OCI-LY7 (cell line): ENCODE data around the gene VPS4B. TPM values are rescaled to one million over a fixed set of nuclear protein-coding genes. Genes with fewer than 3 reads are reported as not detected.

Source experiments
- BruUV-seq: library from RNA; stranded (reverse); fragments of 400-500 nt; replicated peaks from 2 replicates; lab custom pipeline; 2021; lab: Mats Ljungman, UMichigan
- CTCF ChIA-PET: fragments of 300-600 bp; sonication (Branson Sonifier 250); formaldehyde crosslinking; loops from one replicate; lab custom pipeline; 2022; ENCODE audit warnings: antibody characterized with exemption; ENCODE audit not compliant: unreplicated experiment; lab: Charles Lee
- POLR2A ChIA-PET: fragments of 300-600 bp; sonication (Branson Sonifier 250); formaldehyde crosslinking; loops from one replicate; lab custom pipeline; 2022; ENCODE audit warnings: antibody characterized with exemption; lab: Charles Lee
- DNase-seq: peaks from one replicate; pipeline ENCODE4 v3.0.0-alpha.2; 2015; ENCODE audit warnings: low spot score
- H2AFZ ChIP-seq: fragments of 200-600 bp; sonication (generic), shearing (Covaris generic); 2 replicates; pipeline ENCODE4 v1.6.1; 2014; ENCODE audit warnings: mild to moderate bottlenecking, antibody characterized with exemption, low read length, moderate library complexity
- H3K27ac ChIP-seq: fragments of 200-600 bp; sonication (generic); 2 replicates; pipeline ENCODE4 v1.5.1; 2014; ENCODE audit warnings: mixed run types, low read depth, mild to moderate bottlenecking, moderate library complexity, low read length, inconsistent platforms; ENCODE audit not compliant: poor library complexity, severe bottlenecking
- H3K36me3 ChIP-seq: fragments of 200-600 bp; sonication (generic); 2 replicates; pipeline ENCODE4 v1.6.1; 2014; ENCODE audit warnings: mild to moderate bottlenecking, antibody characterized with exemption, low read length, moderate library complexity, mixed read lengths; ENCODE audit not compliant: insufficient read depth
- H3K4me1 ChIP-seq: fragments of 200-600 bp; sonication (generic); 2 replicates; pipeline ENCODE4 v1.5.1; 2014; ENCODE audit warnings: mild to moderate bottlenecking, low read length; ENCODE audit not compliant: insufficient read depth, poor library complexity, severe bottlenecking
- H3K4me2 ChIP-seq: fragments of 200-600 bp; sonication (generic); 2 replicates; pipeline ENCODE4 v1.6.1; 2014; ENCODE audit warnings: mild to moderate bottlenecking, low read length
- H3K4me3 ChIP-seq: fragments of 200-600 bp; sonication (generic); 2 replicates; pipeline ENCODE4 v1.5.1; 2014; ENCODE audit warnings: mild to moderate bottlenecking, low read depth, low read length; ENCODE audit not compliant: poor library complexity, severe bottlenecking
- H3K79me2 ChIP-seq: fragments of 200-600 bp; sonication (generic); 2 replicates; pipeline ENCODE4 v1.6.1; 2016; ENCODE audit warnings: low read depth, mild to moderate bottlenecking, low read length, moderate library complexity, mixed read lengths; ENCODE audit not compliant: insufficient read depth
- H3K9me2 ChIP-seq: fragments of 200-600 bp; sonication (generic); 2 replicates; pipeline ENCODE4 v1.6.1; 2016; ENCODE audit warnings: mild to moderate bottlenecking, low read length, mixed read lengths; ENCODE audit not compliant: insufficient read depth
- H3K9me3 ChIP-seq: fragments of 200-600 bp; sonication (generic); 2 replicates; pipeline ENCODE4 v1.6.1; 2014; ENCODE audit warnings: mild to moderate bottlenecking, mixed run types, low read length, mixed read lengths
- H4K20me1 ChIP-seq: fragments of 200-600 bp; sonication (generic); 2 replicates; pipeline ENCODE4 v1.6.1; 2014; ENCODE audit warnings: mild to moderate bottlenecking, antibody characterized with exemption, low read length, moderate library complexity, mixed read lengths; ENCODE audit not compliant: insufficient read depth
- EZH2phosphoT487 ChIP-seq: fragments of 200-600 bp; sonication (generic); IDR thresholded peaks from 2 replicates; pipeline ENCODE4 v1.6.1; 2018; ENCODE audit warnings: low read depth, borderline replicate concordance, mild to moderate bottlenecking, mixed run types, antibody characterized with exemption, low read length, moderate library complexity, mixed read lengths
- intact Hi-C: fragments of 100-400 bp; cut with micrococcal nuclease; formaldehyde crosslinking; loops from one replicate; pipeline ENCODE4 v1.10.0; 2022; ENCODE audit not compliant: unreplicated experiment
- total RNA-seq, 2 experiments: library from RNA; depleted of rRNA in 1 of 2; stranded (reverse); fragments of >200 nt in 1 of 2; shearing (Covaris generic) in 1 of 2; gene quantifications; 2 replicates each; pipeline ENCODE4 v1.2.3, GENCODE V29; 2014 to 2022
- TF ChIP-seq, protein P1 (sequence below): fragments of 200-600 bp; sonication (generic); conservative IDR thresholded peaks from 2 replicates; pipeline ENCODE4 v1.5.1; 2014; ENCODE audit warnings: mild to moderate bottlenecking, antibody characterized with exemption, low read length, moderate library complexity, mixed read lengths

The VPS4B gene
- total RNA-seq, 2 experiments from 2014 or later = 12.3 to 22.9 TPM

GRCh38 chr18:63451799-63452660 lies 29.8 kb upstream of the VPS4B start:
- no peak for TF ChIP-seq EZH2phosphoT487
- H3K27ac ChIP-seq = no peak overlapping the region
- ChIA-PET CTCF (no interaction called here), POLR2A (interaction anchor here (0.6 kb wide), 1 partner anchor 21 kb away, joined by 4 read pairs; no protein-coding TSS in a partner anchor)
- DNase-seq = no peak
- H3K79me2 ChIP-seq = no peaks in the 10 kb centered on the region
- no peaks in the 10 kb centered on the region for H4K20me1 ChIP-seq
- intact Hi-C loops = no loop called here
- H3K9me2 ChIP-seq = no peaks in the 10 kb centered on the region
- H3K4me2 ChIP-seq = no peak overlapping the region
- no peak overlapping the region for H2AFZ ChIP-seq
- H3K36me3 ChIP-seq = no peaks in the 10 kb centered on the region
- no peak overlapping the region for H3K4me3 ChIP-seq
- BruUV-seq = no TSS peak
- H3K9me3 ChIP-seq = no peaks in the 10 kb centered on the region
- H3K4me1 ChIP-seq = no peaks in the 10 kb centered on the region

GRCh38 chr18:63449426-63449825 lies 27.1 kb upstream of the VPS4B start:
- intact Hi-C loops = no loop called here
- no peak overlapping the region for H3K27ac ChIP-seq
- no peak for TF ChIP-seq EZH2phosphoT487
- TF ChIP-seq, protein P1, sequence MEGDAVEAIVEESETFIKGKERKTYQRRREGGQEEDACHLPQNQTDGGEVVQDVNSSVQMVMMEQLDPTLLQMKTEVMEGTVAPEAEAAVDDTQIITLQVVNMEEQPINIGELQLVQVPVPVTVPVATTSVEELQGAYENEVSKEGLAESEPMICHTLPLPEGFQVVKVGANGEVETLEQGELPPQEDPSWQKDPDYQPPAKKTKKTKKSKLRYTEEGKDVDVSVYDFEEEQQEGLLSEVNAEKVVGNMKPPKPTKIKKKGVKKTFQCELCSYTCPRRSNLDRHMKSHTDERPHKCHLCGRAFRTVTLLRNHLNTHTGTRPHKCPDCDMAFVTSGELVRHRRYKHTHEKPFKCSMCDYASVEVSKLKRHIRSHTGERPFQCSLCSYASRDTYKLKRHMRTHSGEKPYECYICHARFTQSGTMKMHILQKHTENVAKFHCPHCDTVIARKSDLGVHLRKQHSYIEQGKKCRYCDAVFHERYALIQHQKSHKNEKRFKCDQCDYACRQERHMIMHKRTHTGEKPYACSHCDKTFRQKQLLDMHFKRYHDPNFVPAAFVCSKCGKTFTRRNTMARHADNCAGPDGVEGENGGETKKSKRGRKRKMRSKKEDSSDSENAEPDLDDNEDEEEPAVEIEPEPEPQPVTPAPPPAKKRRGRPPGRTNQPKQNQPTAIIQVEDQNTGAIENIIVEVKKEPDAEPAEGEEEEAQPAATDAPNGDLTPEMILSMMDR = no peak
- H3K36me3 ChIP-seq = no peaks in the 10 kb centered on the region
- no peak overlapping the region for H3K4me2 ChIP-seq
- DNase-seq = no peak
- ChIA-PET POLR2A (no interaction called here), CTCF (no interaction called here)
- no peaks in the 10 kb centered on the region for H3K4me1 ChIP-seq
- no peaks in the 10 kb centered on the region for H3K9me2 ChIP-seq
- no peaks in the 10 kb centered on the region for H3K79me2 ChIP-seq
- no peaks in the 10 kb centered on the region for H4K20me1 ChIP-seq
- H3K9me3 ChIP-seq = no peaks in the 10 kb centered on the region
- H2AFZ ChIP-seq = no peak overlapping the region
- BruUV-seq = no TSS peak
- H3K4me3 ChIP-seq = no peak overlapping the region

DNA sequence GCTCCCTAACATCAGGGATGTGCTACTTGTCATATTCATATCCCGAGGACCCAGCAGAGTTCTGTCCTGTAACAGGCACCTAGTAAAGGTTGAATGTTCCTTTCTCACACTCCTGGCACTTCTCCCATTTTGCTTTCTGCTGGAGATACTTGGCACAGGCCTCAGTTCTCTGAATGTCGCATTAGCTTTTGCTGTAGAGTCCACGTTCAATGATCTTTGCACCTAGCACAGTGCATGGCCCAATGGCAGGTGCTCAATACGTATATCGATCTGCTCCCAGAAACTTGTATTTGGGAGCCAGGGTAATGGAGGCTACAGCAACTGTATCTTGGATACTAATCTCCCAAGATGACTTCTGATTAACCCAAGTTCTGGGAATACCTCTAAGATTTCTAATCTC lies 24.8 kb upstream of the VPS4B start:
- intact Hi-C loops = no loop called here
- ChIA-PET CTCF (no interaction called here), POLR2A (no interaction called here)
- Histone ChIP-seq H2AFZ (no peak overlapping the region), H3K9me3 (no peaks in the 10 kb centered on the region), H3K36me3 (no peaks in the 10 kb centered on the region), H3K79me2 (no peaks in the 10 kb centered on the region), H3K4me2 (no peak overlapping the region), H3K4me1 (no peaks in the 10 kb centered on the region), H3K27ac (no peak overlapping the region), H3K9me2 (no peaks in the 10 kb centered on the region), H3K4me3 (no peak overlapping the region), H4K20me1 (no peaks in the 10 kb centered on the region)
- TF ChIP-seq, protein P1 = no peak
- TF ChIP-seq EZH2phosphoT487 = no peak
- no peak for DNase-seq
- no TSS peak for BruUV-seq
